Smooth muscle cell (in vitro differentiated cells): Measurements from ENCODE around the gene STK39. TPM values are rescaled to one million over a fixed set of nuclear protein-coding genes. Genes with fewer than 3 reads are reported as not detected.

ENCODE experiments used
- DNase-seq: peaks from one replicate; lab custom pipeline; 2025; ENCODE audit not compliant: unreplicated experiment; lab: John Stamatoyannopoulos, UW
- H2AFZ ChIP-seq: fragments of 200-600 bp; sonication (generic); 2 replicates; pipeline ENCODE4 v1.6.0; 2016; ENCODE audit warnings: antibody characterized with exemption, low read depth, mild to moderate bottlenecking
- H3F3A ChIP-seq: fragments of 200-600 bp; sonication (generic); 2 replicates; pipeline ENCODE4 v1.6.0; 2017; ENCODE audit warnings: antibody characterized with exemption, low read depth
- H3K27ac ChIP-seq: fragments of 200-600 bp; sonication (generic); 2 replicates; pipeline ENCODE4 v1.5.1; 2016; ENCODE audit warnings: low read depth, mild to moderate bottlenecking
- H3K27me3 ChIP-seq: fragments of 200-600 bp; sonication (generic); 2 replicates; pipeline ENCODE4 v1.6.1; 2016; ENCODE audit warnings: low read depth, mild to moderate bottlenecking
- H3K36me3 ChIP-seq: fragments of 200-600 bp; sonication (generic); 2 replicates; pipeline ENCODE4 v1.5.1; 2016; ENCODE audit warnings: low read depth
- H3K4me1 ChIP-seq: fragments of 200-600 bp; sonication (generic); 2 replicates; pipeline ENCODE4 v1.5.1; 2016; ENCODE audit warnings: low read depth
- H3K4me2 ChIP-seq: fragments of 200-600 bp; sonication (generic); 2 replicates; pipeline ENCODE4 v1.6.0; 2016; ENCODE audit warnings: mild to moderate bottlenecking
- H3K4me3 ChIP-seq: fragments of 200-600 bp; sonication (generic); 2 replicates; pipeline ENCODE4 v1.5.1; 2016; ENCODE audit warnings: mild to moderate bottlenecking
- H3K79me2 ChIP-seq: fragments of 200-600 bp; sonication (generic); 2 replicates; pipeline ENCODE4 v1.6.0; 2016; ENCODE audit warnings: low read depth, mild to moderate bottlenecking
- H3K9ac ChIP-seq: fragments of 200-600 bp; sonication (generic); 2 replicates; pipeline ENCODE4 v1.6.0; 2016; ENCODE audit warnings: low read depth
- H3K9me3 ChIP-seq: fragments of 200-600 bp; sonication (generic); replicated peaks from 2 replicates; pipeline ENCODE4 v1.5.1; 2016; ENCODE audit warnings: low read depth
- H4K20me1 ChIP-seq: fragments of 200-600 bp; sonication (generic); 2 replicates; pipeline ENCODE4 v1.6.0; 2016; ENCODE audit warnings: low read depth
- WGBS: methylation state at CpG from one replicate; pipeline ENCODE4 v1.1.7; 2016; ENCODE audit warnings: low lambda C conversion rate; 5-methylcytosine and 5-hydroxymethylcytosine counted together
- polyA plus RNA-seq: library from polyadenylated mRNA; unstranded; fragments of >200 nt; fragmentation: Nextera tagmentation; extraction: Ambion mirVana; gene quantifications from 2 replicates; pipeline ENCODE4 v1.2.1, GENCODE V29; 2016
- total RNA-seq: library from RNA; depleted of rRNA; stranded (reverse); fragments of >200 nt; gene quantifications from 2 replicates; pipeline ENCODE4 v1.2.3, GENCODE V29; 2014
- TF ChIP-seq, protein P1 (sequence below): fragments of 200-600 bp; sonication (generic); IDR thresholded peaks from 2 replicates; pipeline ENCODE4 v1.5.1; 2017; ENCODE audit warnings: borderline replicate concordance, mild to moderate bottlenecking, antibody characterized with exemption; ENCODE audit not compliant: insufficient read depth, poor library complexity, severe bottlenecking

Gene STK39
- total and polyA plus RNA-seq, 2 experiments from 2014 or later: 21.1 to 37.8 TPM

DNA sequence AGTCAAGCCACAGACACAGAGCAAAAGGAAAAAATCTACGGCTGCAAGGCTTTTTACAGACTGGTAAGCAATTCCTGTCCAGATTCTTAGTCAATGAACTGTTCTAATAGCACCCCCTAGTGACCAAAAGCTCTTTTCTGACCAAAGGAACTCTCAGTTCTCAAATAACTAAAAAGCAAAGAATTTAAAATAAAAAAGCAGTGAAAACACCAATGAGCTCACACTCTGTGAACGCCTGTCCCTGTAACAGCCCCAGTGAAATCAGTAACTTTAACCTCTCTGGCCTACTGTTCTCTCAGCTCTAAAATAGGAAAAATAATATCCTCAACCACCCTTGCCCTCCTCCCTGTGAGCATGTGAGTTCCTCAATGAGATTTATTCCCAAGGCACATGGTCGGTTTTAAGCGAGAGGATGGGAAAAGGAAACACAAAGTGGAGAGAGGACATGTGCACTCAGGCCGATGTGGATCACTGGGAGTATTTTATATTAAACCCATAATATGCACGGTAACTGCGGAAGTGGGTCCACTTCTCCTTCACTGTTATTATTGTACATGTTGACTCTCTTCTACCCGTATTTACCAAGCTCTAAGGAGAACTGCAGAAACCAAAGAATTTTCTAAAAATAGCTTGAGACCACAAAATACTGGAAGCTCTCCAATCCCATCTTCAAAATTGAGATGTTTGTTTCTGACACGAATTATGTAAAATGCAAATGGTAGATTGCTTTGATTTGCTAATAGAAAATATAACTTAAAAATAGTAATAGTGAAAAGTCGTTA is 128.5 kb downstream of the STK39 start:
- whole genome bisulfite sequencing: 63% methylated on average over 10 of the region's 10 CpGs
- Histone ChIP-seq H3K27me3 (no peaks in the 10 kb centered on the region), H3F3A (peaks cover 8% of the 10 kb centered on the region), H2AFZ (no peak overlapping the region), H3K36me3 (peaks cover 6% of the 10 kb centered on the region), H3K79me2 (no peaks in the 10 kb centered on the region), H3K9ac (no peak overlapping the region), H3K4me1 (peaks cover 13% of the 10 kb centered on the region), H3K27ac (no peak overlapping the region), H3K4me3 (no peak overlapping the region), H3K9me3 (no peaks in the 10 kb centered on the region), H4K20me1 (peaks cover 27% of the 10 kb centered on the region), H3K4me2 (peak overlapping the region; percentile 23)
- no peak for DNase-seq
- TF ChIP-seq, protein P1, sequence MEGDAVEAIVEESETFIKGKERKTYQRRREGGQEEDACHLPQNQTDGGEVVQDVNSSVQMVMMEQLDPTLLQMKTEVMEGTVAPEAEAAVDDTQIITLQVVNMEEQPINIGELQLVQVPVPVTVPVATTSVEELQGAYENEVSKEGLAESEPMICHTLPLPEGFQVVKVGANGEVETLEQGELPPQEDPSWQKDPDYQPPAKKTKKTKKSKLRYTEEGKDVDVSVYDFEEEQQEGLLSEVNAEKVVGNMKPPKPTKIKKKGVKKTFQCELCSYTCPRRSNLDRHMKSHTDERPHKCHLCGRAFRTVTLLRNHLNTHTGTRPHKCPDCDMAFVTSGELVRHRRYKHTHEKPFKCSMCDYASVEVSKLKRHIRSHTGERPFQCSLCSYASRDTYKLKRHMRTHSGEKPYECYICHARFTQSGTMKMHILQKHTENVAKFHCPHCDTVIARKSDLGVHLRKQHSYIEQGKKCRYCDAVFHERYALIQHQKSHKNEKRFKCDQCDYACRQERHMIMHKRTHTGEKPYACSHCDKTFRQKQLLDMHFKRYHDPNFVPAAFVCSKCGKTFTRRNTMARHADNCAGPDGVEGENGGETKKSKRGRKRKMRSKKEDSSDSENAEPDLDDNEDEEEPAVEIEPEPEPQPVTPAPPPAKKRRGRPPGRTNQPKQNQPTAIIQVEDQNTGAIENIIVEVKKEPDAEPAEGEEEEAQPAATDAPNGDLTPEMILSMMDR: peak; percentile 82

DNA sequence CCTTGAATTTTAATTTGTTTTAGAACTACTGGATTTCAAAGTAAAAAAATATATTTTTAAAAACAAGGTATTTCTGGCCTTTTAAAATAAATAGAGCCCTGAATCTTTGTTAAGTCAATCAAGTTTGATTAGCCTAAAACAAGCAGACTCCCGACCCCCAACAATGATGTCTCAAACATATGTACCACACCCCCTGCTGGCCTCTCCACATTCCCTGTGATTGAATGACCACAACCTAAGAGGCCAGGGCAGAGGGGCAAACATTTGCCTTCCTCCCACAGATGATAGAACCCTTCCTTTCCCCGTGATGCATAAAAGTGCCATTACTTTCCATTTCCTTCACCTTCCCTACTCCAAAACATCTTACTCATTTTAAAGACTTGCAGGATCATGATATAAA is 130.9 kb downstream of the STK39 start:
- H3F3A ChIP-seq: peaks cover 4% of the 10 kb centered on the region
- H3K79me2 ChIP-seq: no peaks in the 10 kb centered on the region
- H3K27me3 ChIP-seq: no peaks in the 10 kb centered on the region
- H2AFZ ChIP-seq: no peak overlapping the region
- H4K20me1 ChIP-seq: peaks cover 27% of the 10 kb centered on the region
- H3K36me3 ChIP-seq: no peaks in the 10 kb centered on the region
- no peak overlapping the region for H3K4me2 ChIP-seq
- WGBS: 60% methylated on average over 2 of the region's 2 CpGs
- TF ChIP-seq, protein P1: no peak
- H3K9ac ChIP-seq: no peak overlapping the region
- H3K27ac ChIP-seq: no peak overlapping the region
- no peaks in the 10 kb centered on the region for H3K9me3 ChIP-seq
- no peak for DNase-seq
- H3K4me1 ChIP-seq: peaks cover 13% of the 10 kb centered on the region
- no peak overlapping the region for H3K4me3 ChIP-seq

DNA sequence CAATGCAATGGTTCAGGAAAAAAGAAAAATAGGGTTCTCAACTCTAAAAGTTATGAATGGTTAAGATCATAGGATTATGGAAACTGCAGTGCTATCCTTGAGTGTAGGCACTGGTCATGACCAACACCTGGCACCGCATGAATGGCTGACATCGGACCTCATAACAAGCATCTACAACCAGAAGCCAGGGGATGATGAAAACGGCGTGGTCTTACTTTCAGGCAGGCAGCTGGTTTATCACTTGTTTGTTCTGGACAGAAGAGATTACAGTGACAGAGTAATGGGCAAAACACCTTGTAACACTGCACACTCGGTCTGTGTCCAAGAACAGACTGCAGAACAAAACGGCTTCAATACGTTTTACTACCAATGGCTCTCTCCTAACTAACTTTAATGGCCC is 132.8 kb downstream of the STK39 start:
- no peaks in the 10 kb centered on the region for H3K27me3 ChIP-seq
- H3K36me3 ChIP-seq: no peaks in the 10 kb centered on the region
- 54% methylated on average over 7 of the region's 7 CpGs for WGBS
- H3K4me2 ChIP-seq: no peak overlapping the region
- no peak overlapping the region for H3K27ac ChIP-seq
- H3F3A ChIP-seq: no peaks in the 10 kb centered on the region
- TF ChIP-seq, protein P1: no peak
- peaks cover 13% of the 10 kb centered on the region for H3K4me1 ChIP-seq
- DNase-seq: no peak
- no peak overlapping the region for H2AFZ ChIP-seq
- H3K9ac ChIP-seq: no peak overlapping the region
- no peaks in the 10 kb centered on the region for H3K9me3 ChIP-seq
- H3K79me2 ChIP-seq: no peaks in the 10 kb centered on the region
- no peak overlapping the region for H3K4me3 ChIP-seq
- peaks cover 27% of the 10 kb centered on the region for H4K20me1 ChIP-seq

DNA sequence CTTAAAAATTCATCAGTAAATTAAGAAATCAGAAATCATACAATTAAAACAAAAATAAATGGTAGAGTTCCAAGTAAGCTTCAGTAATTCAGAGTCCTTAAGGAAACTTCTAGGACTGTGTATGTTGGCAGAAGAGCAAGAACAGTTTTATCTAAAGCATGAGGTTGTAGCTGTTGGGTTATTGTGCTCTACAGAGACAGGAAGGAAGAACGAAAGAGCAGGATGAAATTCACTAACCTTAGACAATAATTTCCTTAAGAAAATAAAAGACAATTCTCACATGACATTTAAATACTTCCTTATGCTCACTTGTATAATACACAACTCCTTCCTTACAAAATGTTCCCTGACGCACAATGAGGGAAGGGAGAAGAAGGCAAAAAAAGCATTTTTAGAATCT is 133.4 kb downstream of the STK39 start:
- peaks cover 25% of the 10 kb centered on the region for H4K20me1 ChIP-seq
- H3K27ac ChIP-seq: no peak overlapping the region
- H3K9me3 ChIP-seq: no peaks in the 10 kb centered on the region
- TF ChIP-seq, protein P1: no peak
- no peaks in the 10 kb centered on the region for H3K36me3 ChIP-seq
- no peak overlapping the region for H2AFZ ChIP-seq
- H3K27me3 ChIP-seq: no peaks in the 10 kb centered on the region
- H3K4me3 ChIP-seq: no peak overlapping the region
- no peak overlapping the region for H3K4me2 ChIP-seq
- no peaks in the 10 kb centered on the region for H3F3A ChIP-seq
- H3K79me2 ChIP-seq: no peaks in the 10 kb centered on the region
- H3K9ac ChIP-seq: no peak overlapping the region
- 96% methylated on average over 2 of the region's 2 CpGs for WGBS
- DNase-seq: no peak
- peaks cover 10% of the 10 kb centered on the region for H3K4me1 ChIP-seq
